HG03045 (cell line): ENCODE results near the gene GRK2.
"Not testable (repeated sequence)": the region's sequence is repeated elsewhere in the genome, so short reads cannot be mapped to it uniquely, and the experiment has no call there.

ENCODE experiments used
- ATAC-seq: cut with Tn5 transposase; IDR thresholded peaks from one replicate; pipeline ENCODE4 v1.9.1; 2021; ENCODE audit warnings: mild to moderate bottlenecking, moderate library complexity; ENCODE audit not compliant: unreplicated experiment

GRK2 gene

DNA sequence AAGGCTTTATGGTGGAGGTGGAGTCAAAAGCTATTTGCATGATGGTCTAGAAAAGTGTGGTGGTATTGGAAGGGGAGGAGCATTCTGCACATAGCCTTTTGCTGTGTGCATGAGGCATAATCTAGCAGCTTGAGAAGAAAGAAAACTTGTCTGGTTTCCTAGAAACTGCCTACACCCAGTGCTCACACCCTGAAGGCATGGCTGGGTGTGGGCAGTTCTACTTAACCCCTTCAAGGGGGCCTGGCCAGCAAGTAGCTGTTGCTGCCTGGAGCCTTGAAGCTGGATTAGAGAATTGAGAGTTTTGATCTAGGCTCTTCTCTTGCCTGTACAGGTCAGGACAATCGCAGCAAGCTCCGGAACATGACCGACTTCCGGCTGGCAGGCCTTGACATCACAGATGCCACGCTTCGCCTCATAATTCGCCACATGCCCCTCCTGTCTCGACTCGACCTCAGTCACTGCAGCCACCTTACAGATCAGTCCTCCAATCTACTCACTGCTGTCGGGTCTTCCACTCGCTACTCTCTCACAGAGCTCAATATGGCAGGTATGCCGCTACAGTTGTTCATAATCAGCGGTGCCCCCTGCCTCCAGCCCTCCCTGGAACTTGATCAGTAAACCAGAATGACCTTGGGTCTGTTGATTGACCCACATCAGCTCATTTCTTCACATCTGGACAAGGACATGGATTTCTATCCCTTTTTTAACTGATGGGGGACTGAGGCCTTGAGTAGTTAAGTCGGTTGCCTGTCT, 12.2 kb upstream of the GRK2 start:
- ATAC-seq, result no peak

DNA sequence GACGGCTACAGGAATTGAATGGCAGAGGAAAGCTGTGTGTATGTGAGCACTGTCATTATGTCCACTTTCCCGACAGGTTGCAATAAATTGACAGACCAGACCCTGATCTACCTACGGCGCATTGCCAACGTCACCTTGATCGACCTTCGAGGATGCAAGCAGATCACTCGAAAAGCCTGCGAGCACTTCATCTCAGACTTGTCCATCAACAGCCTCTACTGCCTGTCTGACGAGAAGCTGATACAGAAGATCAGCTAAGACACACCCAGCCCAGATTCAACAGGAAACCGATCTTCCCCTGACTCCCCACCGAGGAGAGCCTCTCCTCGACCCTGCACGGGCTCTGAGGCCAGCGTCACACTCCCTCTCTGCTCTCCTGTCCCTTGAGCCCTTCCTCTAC, 11.5 kb upstream of the GRK2 start:
- ATAC-seq, result no peak

DNA sequence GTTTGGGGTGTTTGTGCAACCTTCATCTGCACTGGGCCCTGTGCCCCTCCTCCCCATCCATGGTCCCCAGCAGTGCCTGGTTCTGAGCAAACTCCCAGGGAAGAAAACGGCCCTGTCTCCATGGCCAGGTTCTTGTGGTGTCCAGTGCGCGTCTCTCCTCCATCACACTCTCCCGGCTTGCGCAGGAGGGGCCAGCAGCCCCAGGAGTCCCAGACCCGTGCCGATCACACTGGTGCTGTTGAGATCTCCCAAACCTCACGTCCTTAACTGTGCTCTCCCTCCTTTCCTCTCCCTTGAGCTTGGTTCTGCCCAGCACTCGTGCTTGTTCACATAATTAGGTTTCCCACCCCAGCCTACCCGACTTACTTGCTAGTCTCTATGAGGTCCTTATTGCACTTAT, 10.9 kb upstream of the GRK2 start:
- ATAC-seq, result no peak

DNA sequence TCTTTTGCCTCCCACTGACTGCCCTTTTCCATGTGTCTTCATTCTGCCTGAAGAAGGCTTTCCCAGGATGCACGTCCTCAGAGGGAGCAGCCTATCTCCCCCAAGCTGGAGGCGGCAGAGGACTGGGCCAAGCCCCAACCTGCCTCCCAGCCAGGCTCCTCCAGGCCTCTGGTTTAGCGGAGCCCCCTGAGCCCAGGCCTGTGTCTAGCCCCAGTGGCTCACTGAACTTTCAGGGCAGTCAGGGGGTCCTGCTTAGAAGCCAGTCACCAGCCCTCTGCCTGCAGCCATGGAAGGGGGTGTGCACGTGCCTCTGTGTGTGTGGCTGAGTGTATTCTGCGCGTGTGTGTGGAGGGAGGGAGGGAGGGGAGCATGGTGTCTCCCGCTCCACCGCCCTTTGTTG, 10.4 kb upstream of the GRK2 start:
- ATAC-seq, result no peak

GRCh38 chr11:67256477-67257135, 9.7 kb upstream of the GRK2 start:
- no peak for ATAC-seq

GRCh38 chr11:67260406-67260805, 5.9 kb upstream of the GRK2 start:
- no peak for ATAC-seq

DNA sequence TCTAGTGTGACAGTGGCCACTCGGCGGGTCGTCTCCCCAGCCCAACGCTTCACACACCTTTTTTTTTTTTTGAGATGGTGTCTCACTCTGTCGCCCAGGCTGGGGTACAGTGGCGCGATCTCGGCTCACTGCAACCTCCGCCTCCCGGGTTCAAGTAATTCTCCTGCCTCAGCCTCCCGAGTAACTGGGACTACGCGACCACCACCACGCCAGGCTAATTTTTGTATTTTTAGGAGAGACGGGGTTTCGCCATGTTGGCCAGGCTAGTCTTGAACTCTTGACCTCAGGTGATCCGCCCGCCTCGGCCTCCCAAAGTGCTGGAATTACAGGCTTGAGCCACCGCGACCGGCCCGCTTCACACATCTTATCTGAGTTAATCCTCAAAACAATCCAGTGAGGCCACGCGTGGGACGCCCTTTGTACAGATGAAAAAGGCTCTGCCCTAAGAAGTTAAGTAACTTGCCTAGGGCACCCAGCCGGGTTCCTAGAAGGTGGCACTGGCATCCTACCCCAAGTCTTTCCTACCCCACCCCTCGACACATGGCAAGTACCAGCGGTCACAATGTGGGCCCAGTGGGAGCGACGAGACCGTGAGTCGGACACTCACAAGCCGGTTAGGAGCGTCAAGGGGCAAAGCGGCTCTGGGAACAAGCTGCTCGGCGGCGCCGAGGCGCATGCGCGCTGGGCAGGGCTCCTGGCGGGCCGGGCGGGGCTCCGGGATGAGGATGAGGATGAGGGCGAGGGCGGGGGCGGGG, 5.2 kb upstream of the GRK2 start:
- not testable (repeated sequence) for ATAC-seq

DNA sequence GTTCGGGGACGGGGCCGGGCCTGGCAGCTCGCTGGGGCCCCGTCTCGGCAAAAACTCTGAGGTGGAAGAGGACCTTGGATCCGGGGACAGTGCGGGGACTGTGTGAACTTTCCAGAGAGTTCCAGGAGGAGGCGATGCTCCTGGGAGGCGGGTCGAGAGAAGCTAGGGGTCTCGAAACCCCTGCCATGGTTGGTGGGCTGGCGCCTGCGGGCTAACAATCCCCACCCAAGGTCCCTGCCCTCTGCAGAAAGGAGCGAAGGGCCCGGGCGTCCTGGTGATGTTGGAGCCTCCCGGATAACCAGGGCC, 4.7 kb upstream of the GRK2 start:
- ATAC-seq, result no peak

GRCh38 chr11:67261946-67262681, 4.2 kb upstream of the GRK2 start:
- no peak for ATAC-seq

DNA sequence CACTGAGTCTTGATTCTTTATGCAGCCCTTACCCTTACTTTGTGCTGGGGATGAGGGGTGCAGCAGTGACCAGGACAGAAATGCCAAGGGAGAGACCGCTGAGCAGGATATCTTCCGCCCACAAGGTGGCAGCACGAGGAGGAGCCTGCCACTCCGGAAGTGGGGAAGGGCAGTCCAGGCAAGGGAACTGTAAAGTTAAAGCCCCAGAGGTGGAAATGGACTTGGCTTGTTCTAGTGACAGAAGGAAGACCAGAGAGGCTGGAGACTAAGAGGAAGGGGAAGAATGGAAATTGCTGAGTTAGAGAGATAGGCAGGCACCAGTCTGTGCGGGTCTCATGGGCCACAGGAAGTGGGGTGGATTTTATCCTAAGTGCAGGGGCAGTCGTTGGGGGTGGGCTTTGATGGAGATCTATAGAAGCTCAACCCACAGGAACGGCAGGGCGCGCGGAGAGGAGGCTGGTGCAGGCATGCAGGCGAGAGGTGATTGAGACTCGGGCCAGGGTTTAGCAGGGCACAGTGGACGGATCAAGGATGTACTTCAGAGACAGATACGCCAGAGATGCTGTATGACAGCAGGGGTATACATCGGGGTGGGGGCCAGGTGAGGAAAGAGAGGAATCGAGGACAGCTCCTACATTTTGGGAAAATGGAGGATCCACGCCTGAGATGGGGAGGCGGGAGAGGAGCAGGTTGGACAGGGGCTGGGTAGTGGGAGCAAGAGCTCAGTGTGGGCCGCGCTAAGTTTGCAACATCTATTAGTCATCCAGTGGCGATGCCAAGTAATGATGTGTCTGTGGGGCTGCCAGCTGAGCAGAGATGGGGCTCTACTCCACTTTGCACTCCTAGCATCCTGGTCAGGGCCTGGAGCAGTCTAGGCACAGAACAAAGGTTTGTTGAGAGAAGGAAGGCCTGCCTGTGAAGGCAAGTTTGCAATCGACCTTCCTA, 3.3 kb upstream of the GRK2 start:
- ATAC-seq, result no peak

- no peak for ATAC-seq
Observed at GRCh38 chr11:67264260-67264659, 2.0 kb upstream of the GRK2 start.

DNA sequence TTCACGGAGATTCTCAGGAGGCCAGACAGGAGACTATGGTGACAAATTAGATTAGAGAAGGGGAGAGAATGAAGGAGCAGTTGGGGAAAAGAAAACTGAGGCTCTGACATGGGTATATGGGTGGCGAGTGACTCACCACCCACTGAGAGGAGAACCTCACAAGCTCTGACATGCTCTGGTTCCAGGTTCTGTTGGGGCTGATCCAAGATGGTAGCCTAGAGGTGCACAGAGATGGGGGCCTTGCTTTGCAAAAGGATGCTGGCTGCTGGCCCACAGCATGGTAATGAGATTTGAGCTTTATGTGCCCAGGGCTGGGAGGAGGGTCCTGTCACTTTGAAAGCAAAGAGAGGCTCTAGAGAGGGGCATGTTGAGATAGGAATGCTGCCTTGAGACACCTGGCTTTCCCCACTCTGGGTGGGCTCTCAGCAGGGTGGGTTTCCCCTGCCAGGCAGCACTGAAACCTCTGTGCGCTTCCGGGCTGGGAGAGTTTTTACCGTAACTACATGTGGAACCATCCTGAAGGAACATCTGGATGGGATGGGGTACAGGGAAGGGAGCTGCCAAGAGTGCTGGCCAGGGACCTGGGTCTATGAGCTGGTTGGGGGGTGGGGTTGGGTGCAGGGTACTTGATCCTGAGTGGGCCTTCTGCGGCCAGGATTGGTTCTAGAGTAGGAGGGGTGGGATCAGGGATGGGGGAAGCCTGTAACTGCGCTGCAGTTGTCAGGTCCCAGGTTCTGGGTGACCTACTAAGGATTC, 1.2 kb upstream of the GRK2 start:
- ATAC-seq, result no peak

- peak; percentile 47 for ATAC-seq
Observed at GRCh38 chr11:67265633-67266448, 432 bp upstream of the GRK2 start.

DNA sequence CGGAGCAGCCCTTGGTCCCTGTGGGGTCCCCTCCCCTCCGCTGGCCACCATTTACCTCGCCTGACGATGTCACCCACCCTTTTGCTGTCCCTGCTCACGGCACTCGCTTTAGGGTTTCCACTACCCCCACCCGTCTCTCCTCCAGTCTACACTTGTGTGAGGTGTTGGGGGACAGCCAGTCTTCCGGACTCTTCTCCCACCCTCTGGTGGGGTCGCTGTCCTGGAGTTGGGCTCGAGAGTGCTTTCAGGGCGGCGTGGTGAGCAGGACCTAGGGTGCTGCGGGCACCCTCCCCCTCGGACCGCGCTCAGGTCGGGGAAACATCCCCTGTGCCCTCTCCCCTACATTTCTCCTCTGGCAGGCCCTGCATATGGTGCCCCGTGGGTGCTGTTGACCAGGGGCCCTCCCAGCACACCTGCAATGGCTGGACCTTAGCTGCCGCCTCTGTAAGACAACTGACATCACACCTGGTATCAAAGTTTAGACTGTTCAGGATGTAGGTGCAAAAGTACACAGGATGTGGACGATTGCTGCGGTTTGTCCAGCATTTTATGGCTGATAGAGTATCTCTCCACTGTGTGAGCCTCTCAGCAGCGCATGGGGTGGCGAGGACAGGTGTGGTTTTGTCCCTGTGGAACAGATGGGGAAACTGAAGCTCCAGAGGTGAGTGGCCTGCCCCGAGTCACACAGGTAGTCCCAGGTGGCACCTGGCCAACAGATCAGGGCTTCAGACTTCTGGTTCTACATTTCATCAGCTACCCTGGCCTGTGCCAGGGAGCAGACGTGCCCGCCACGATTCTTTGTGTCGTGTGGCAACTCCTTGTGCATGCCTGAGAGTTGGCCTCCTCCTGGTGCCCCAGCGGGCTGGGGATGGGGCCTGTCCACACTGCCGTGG, 1.2 kb downstream of the GRK2 start:
- ATAC-seq, result no peak

DNA sequence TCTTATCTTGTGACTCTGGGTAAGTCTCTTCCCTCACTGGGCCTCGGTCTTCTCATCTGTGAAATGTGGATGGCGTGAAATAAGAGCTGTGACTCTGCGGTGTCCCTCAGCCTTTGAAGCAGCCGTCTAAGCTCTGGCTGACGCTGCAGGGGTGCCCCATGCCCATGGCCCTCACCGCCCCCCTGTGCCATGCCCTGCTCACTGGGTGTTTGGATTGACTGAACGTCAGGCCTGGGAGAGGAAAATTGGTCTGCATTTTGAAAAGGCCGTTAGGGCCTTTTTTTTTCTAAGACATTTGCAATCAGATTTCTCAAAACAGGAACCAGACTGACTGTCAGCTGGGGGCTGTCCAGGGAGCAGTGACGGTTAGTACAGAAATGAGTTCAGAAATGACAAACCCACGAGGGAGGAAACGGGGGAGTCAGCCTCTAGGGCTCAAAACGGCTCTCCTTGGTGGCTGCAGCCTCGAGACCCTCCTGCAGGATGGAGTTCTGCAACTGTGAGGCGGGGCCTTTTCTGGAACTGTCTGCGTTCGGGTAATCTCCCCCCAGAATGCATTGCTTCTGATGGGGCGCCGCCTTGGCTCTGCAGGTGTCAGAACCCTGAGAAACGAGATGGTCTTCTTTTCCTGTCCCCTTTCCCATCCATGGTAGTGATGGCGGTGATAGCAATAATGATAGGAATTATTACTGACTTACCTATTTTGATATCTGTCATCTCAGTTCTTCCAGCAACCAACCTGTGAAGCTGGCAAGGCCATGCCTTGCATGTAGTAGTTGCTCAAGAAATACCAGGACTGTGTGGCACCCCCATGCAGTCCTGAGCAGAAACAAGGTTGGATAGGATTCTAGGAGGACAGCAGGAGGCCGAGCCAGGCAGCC, 2.0 kb downstream of the GRK2 start:
- ATAC-seq, result no peak

DNA sequence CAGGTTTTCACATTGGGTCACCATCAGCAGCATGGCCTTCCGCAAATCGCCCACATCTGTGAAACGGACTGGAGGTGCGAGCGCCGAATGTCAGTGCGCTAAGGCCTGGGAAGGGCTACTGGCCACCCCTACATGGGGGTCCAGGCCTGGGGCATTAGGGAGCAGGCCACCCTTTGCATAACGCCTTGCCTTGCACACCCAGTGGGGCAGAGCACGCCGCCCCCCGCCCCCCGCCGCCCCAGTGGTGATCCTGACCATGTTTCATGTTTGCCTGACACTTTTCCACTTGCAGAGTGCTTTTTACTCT, 2.6 kb downstream of the GRK2 start:
- no peak for ATAC-seq
